Immature natural killer cell (primary cell): ENCODE measurements around the gene ABHD2. TPM values are rescaled to one million over a fixed set of nuclear protein-coding genes. Genes with fewer than 3 reads are reported as not detected.
"Not testable (repeated sequence)": the region's sequence is repeated elsewhere in the genome, so short reads cannot be mapped to it uniquely, and the experiment has no call there.

ENCODE experiments used
- DNase-seq, 3 donors: peaks; one replicate each; pipeline ENCODE4 v3.0.0; 2022; ENCODE audit warnings: mixed read lengths in 1 of 3
- H3K27ac Mint-ChIP-seq, 6 donors: one replicate each; pipeline ENCODE4 v1.8.0; 2020; ENCODE audit warnings: mixed read lengths in 6 of 6, mild to moderate bottlenecking in 5 of 6, inconsistent platforms in 4 of 6, moderate library complexity in 3 of 6
- H3K27me3 Mint-ChIP-seq, 3 donors: one replicate each; pipeline ENCODE4 v1.8.0; 2020 to 2021; ENCODE audit warnings: low read depth in 3 of 3, mild to moderate bottlenecking in 3 of 3, mixed read lengths in 3 of 3, moderate library complexity in 3 of 3, inconsistent platforms in 1 of 3
- H3K36me3 Mint-ChIP-seq, 3 donors: one replicate each; pipeline ENCODE4 v1.8.0; 2020; ENCODE audit warnings: mixed read lengths in 3 of 3, inconsistent platforms in 2 of 3, mild to moderate bottlenecking in 2 of 3
- H3K4me1 Mint-ChIP-seq, 2 donors: one replicate each; pipeline ENCODE4 v1.8.0; 2020; ENCODE audit warnings: inconsistent platforms in 2 of 2, mild to moderate bottlenecking in 2 of 2, mixed read lengths in 2 of 2, moderate library complexity in 1 of 2
- H3K4me3 Mint-ChIP-seq, 5 donors: one replicate each; pipeline ENCODE4 v1.8.0; 2020; ENCODE audit warnings: mild to moderate bottlenecking in 5 of 5, mixed read lengths in 5 of 5, inconsistent platforms in 3 of 5, moderate library complexity in 3 of 5
- H3K9me3 Mint-ChIP-seq, 6 donors: one replicate each; pipeline ENCODE4 v1.8.0; 2020; ENCODE audit warnings: mild to moderate bottlenecking in 6 of 6, mixed read lengths in 6 of 6, inconsistent platforms in 4 of 6, moderate library complexity in 3 of 6
- polyA plus RNA-seq, 3 donors: library from polyadenylated mRNA; unstranded; fragments of 300-500 nt; fragmentation: Illumina TruSeq; gene quantifications; one replicate each; pipeline ENCODE4 v1.2.3, GENCODE V29; 2021

Gene ABHD2
- polyA plus RNA-seq, 3 donors from 2014 or later: 26.9 to 70.6 (median 33.1) TPM

DNA sequence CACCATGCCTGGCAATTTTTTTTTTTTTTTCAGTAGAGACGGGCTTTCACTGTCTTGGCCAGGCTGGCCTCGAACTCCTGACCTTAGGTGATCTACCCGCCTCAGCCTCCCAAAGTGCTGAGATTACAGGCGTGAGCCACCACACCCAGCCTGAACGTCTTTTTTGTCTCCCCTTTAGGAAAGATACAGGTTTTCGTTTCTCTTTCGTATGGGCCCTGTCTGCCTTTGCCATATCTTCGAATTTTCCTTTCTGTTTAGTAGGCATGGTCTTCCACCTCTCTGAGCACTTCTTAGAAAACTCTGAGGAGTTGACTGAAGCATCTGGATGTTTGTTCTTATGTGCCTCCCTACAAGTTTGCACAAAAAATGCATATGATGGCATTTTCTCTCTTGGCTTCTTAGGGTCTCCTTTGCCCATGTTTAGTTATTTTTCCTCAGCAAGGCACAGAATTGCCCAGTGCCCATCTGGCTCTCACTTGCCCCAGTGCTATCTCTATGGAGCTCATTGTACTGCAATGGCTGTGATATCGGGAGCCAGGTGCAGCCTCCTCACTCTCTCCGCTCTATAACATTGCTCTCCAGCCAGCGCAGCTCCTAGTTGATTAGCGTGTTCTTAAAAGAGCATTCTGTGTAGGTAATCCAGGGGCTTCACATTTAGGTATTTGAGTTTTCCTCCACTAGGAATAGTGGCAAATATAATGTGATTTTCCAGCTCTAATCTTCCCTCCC, 48.0 kb downstream of the ABHD2 start:
- Mint-ChIP-seq H3K27me3 (peaks cover 27 to 38% (median 30%) of the 10 kb centered on the region in 3 donors), H3K36me3 (peaks cover 11 to 17% (median 11%) of the 10 kb centered on the region in 3 donors), H3K4me1 (peaks cover under 1 to 63% of the 10 kb centered on the region in 2 donors), H3K4me3 (peak overlapping the region; percentile 64 to 78 (median 73)), H3K27ac (peak overlapping the region in 5 of 6 donors; percentile 98 to 100 (median 99)), H3K9me3 (peaks cover 0 to 4% (median 0%) of the 10 kb centered on the region in 6 donors)
- DNase-seq: peak; percentile 55 to 66 (median 62)

DNA sequence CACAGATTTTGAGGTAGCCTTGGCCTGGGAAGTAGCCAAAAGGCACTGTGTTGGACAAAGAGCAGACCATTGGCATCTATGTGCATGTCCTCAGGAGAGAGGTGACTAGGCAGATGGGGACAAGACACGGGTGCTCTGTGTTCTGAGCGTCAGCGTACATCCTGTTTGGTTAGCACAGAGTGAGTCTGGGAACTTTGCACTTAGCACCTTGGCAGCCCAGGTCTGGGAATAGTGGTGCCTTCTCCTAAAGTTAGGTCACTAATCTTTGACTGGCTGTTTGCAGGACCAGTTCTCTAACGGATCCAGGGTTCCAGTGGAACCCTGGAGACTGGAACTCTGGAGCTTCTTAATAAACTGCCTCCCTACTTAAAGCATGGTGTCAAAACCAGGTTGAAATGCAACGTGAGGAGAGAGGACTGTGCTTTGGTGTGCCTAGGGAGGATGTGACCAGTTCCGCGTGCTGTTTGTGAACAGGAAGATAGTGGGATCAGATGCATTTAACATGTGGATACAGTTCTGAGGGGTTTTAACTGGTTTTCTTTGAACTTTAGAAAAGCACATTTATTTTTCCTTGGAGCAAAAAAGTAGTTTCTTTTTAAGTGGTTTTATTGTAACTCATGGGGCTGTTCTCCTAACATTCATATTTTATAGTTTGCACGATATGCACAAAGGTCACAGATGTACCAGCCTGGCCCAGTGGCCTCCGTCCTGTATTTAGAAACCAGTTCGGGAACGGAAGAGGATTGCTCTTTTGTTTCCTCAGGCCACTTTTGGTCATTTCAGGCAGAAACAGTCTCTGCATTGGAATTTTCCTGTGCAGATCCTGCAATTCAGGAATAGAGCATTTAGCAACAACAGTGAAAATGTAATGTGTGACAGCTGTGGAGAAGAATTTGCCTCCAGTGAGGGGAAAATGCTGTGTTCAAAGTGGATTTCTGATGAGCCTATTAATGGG, 48.8 kb downstream of the ABHD2 start:
- Mint-ChIP-seq H3K4me3 (peak overlapping the region; percentile 64 to 78 (median 73)), H3K27me3 (peaks cover 23 to 38% (median 28%) of the 10 kb centered on the region in 3 donors), H3K36me3 (peaks cover 11 to 17% (median 11%) of the 10 kb centered on the region in 3 donors), H3K4me1 (peaks cover 9 to 71% of the 10 kb centered on the region in 2 donors), H3K27ac (peak overlapping the region in 5 of 6 donors; percentile 98 to 100 (median 99)), H3K9me3 (peaks cover 0 to 4% (median 0%) of the 10 kb centered on the region in 6 donors)
- peak; percentile 69 to 76 (median 70) for DNase-seq

DNA sequence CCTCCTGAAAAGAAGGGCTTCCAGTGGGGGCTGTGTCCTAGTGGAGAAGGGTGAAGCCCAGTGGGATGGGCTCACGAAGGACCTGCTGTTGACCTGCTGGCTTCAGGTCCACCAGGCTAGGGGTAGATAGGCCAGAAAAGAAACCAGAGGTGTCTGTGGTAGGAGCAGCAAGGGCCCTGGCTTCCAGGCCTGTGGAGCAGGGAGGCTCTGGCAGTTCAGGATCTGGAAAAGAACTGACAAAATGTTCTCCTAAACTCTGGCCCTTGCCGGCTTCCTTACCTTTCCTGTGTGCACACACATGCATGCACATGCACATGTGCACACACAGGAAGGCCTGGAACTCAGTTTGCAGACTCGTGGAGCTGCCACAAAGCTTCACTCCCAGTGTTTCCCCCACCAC, 49.7 kb downstream of the ABHD2 start:
- Mint-ChIP-seq H3K9me3 (peaks cover 0 to 4% (median 0%) of the 10 kb centered on the region in 6 donors), H3K4me3 (peak overlapping the region in 4 of 5 donors; percentile 3 to 64 (median 14)), H3K27ac (peak overlapping the region in 5 of 6 donors; percentile 98 to 100 (median 99)), H3K36me3 (peaks cover 11 to 17% (median 11%) of the 10 kb centered on the region in 3 donors), H3K4me1 (peaks cover 18 to 78% of the 10 kb centered on the region in 2 donors), H3K27me3 (peaks cover 23 to 35% (median 27%) of the 10 kb centered on the region in 3 donors)
- DNase-seq: no peak

DNA sequence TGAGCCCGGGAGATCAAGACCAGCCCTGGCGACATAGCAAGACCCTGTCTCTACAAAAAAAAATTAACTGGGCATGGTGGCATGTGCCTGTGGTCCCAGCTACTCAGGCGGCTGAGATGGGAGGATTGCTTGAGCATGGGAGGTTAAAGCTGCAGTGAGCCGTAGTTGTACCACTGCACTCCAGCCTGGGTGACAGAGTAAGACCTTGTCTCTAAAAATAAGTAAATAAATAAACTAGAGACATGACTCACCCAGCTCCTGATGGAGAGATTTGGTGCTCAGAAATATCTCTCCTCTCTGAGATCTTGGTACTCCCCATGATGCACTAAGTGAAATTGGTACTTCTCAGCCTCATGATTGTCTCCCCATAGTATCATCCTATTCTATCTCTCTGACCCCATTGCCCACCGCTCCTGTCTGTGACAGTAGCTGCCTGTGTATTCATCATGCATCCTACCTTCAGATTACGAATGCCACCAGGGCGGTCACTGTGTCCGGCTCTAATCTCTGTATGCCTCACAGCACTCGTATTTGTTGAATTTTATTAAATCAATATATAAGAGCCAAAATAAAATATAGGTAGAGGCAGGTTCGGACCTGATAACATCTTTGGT, 50.9 kb downstream of the ABHD2 start:
- Mint-ChIP-seq H3K4me3 (peak overlapping the region in 4 of 5 donors; percentile 4 to 53 (median 32)), H3K4me1 (peaks cover 29 to 90% of the 10 kb centered on the region in 2 donors), H3K27me3 (peaks cover 16 to 27% (median 16%) of the 10 kb centered on the region in 3 donors), H3K36me3 (peaks cover 11 to 17% (median 14%) of the 10 kb centered on the region in 3 donors), H3K27ac (peak overlapping the region in 5 of 6 donors; percentile 63 to 100 (median 99)), H3K9me3 (peaks cover 0 to 4% (median 0%) of the 10 kb centered on the region in 6 donors)
- no peak for DNase-seq

DNA sequence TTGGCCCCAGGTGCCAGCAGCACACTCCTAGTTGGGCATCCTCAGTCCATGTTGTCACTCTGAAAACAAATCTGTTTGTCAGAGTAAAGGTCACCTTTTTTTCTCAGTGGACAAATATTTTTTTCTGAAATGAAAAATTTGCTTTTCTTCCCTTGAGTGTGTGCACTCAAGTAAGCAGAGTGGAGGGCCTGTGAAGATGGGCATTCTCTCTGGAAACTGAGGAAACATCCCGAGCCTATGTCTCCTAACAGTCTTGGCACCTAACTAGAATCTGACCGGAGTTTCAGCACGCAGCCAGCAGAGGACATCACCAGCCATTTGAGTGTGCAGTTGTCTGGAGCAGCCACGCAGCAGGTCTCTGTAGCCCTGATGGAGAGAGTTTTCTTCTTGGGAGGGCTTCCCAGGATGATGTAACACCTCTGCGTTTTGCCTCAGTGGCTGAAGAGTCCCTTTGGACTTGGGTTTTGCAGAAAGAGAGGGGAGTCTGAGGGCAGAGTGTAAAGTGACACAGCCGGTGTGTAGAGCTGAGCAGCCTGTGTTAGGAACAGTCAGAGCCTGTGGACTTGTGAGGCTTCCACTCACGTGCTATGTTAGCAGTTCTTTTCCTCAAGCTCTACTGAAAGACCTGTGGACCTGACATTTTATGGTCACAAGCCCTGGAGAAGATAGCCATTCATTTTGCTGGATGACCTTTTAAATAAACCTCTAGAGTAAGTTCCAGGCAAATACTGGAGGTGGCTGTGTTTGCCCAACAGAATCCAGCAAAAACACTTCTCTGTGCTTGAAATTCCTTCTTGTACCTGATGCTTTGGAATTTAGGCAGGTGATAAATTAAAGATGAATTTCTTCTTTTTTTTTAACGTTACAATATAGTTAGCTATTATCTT, 51.6 kb downstream of the ABHD2 start:
- Mint-ChIP-seq H3K27me3 (peaks cover 14 to 27% (median 16%) of the 10 kb centered on the region in 3 donors), H3K36me3 (peaks cover 15 to 21% (median 17%) of the 10 kb centered on the region in 3 donors), H3K27ac (peak overlapping the region in 5 of 6 donors; percentile 94 to 100 (median 98)), H3K4me3 (peak overlapping the region; percentile 72 to 92 (median 75)), H3K9me3 (peaks cover 0 to 4% (median 0%) of the 10 kb centered on the region in 6 donors), H3K4me1 (peaks cover 37 to 95% of the 10 kb centered on the region in 2 donors)
- DNase-seq: no peak

DNA sequence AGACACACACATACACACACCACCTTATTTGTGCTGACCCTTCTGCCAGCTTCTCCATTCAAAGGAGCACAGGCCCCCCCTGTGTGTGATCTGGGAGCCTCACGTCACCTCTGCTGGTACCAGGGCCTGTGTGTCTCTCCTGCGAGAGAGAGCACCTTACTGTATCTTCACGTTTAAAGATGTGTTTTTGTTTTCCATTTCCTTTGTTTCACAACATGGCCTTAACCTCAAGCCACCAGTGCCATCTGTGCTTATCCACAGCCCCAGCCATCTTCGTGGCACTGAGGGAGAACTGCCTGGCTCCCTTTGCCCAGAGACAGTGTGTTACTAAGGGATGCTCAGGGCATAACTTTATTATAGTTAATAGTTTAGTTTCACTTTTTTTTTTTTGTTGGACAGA, 52.3 kb downstream of the ABHD2 start:
- Mint-ChIP-seq H3K9me3 (peaks cover 0 to 4% (median 0%) of the 10 kb centered on the region in 6 donors), H3K27ac (peak overlapping the region in 5 of 6 donors; percentile 94 to 100 (median 98)), H3K4me1 (peaks cover 44 to 93% of the 10 kb centered on the region in 2 donors), H3K27me3 (peaks cover 10 to 24% (median 14%) of the 10 kb centered on the region in 3 donors), H3K36me3 (peaks cover 12 to 22% (median 14%) of the 10 kb centered on the region in 3 donors), H3K4me3 (peak overlapping the region; percentile 72 to 92 (median 75))
- DNase-seq: peak; percentile 53 to 67 (median 55)

DNA sequence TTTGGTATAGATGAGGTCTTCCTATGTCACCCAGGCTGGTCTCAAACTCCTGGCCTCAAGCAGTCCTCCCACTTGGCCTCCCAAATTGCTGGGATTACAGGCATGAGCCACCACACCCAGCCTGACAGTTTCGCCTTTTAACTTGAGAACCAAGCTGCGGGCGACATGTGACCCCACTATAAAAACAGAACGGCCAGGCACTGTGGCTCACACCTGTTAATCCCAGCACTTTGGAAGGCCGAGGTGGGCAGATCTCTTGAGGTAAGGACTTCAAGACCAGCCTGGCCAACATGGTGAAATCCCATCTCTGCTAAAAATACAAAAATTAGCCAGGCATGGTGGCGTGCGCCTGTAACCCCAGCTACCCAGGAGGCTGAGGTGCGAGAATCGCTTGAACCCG, 52.9 kb downstream of the ABHD2 start:
- Mint-ChIP-seq H3K4me1 (peaks cover 50 to 93% of the 10 kb centered on the region in 2 donors), H3K36me3 (peaks cover 9 to 23% (median 15%) of the 10 kb centered on the region in 3 donors), H3K27ac (peak overlapping the region; percentile 67 to 91 (median 82)), H3K27me3 (peaks cover 6 to 19% (median 8%) of the 10 kb centered on the region in 3 donors)
- H3K4me3 Mint-ChIP-seq, DNase-seq, H3K9me3 Mint-ChIP-seq: not testable (repeated sequence)

DNA sequence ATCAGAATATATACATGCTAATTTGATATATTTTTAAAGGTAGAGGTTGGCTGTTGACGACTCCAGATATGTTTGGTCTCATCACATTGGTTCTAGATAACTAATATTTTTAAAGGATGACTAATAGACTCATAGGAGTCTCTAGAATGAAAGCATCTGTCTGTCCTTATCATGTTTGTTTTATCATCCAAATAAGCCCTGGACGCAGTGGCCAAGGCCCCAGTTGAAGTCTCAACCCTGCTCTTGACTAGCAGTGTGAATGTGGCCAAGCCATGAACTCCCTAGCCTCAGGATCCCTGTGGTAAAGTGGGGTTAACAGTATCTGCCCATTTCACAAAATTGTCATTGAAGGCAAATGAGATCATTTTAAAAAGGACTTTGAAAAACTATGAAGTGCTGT, 53.6 kb downstream of the ABHD2 start:
- Mint-ChIP-seq H3K4me1 (peaks cover 53 to 85% of the 10 kb centered on the region in 2 donors), H3K27me3 (peaks cover 0 to 13% (median 5%) of the 10 kb centered on the region in 3 donors), H3K27ac (peak overlapping the region; percentile 67 to 91 (median 82)), H3K9me3 (no peaks in the 10 kb centered on the region), H3K4me3 (peak overlapping the region in 4 of 5 donors; percentile 1 to 61 (median 48)), H3K36me3 (peaks cover 4 to 18% (median 12%) of the 10 kb centered on the region in 3 donors)
- no peak for DNase-seq

DNA sequence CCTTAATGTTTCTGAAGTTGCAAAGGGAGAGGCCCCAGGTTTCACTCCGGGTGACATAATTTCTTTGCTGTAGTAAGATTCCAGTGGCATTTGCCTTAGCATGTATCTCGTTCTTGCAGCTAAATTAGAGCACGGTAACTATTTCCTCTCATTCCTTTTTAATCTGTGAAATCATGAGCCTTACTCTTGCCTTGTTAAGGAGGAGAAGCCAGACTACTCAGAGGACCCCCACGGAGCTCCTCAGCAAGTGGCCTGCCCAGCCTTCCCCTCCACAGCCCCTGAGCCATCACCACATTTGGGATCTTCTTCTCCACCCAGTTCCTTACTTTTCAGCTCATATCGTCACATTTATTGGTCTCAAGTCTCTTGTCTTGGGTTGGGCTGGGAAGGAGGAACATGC, 54.2 kb downstream of the ABHD2 start:
- H3K27me3 Mint-ChIP-seq: peaks cover 0 to 11% (median 5%) of the 10 kb centered on the region in 3 donors
- no peak for DNase-seq
- peak overlapping the region in 2 of 5 donors; percentile 43 to 44 for H3K4me3 Mint-ChIP-seq
- no peaks in the 10 kb centered on the region for H3K9me3 Mint-ChIP-seq
- peaks cover 53 to 80% of the 10 kb centered on the region in 2 donors for H3K4me1 Mint-ChIP-seq
- peaks cover 4 to 18% (median 12%) of the 10 kb centered on the region in 3 donors for H3K36me3 Mint-ChIP-seq
- H3K27ac Mint-ChIP-seq: peak overlapping the region; percentile 67 to 91 (median 82)

DNA sequence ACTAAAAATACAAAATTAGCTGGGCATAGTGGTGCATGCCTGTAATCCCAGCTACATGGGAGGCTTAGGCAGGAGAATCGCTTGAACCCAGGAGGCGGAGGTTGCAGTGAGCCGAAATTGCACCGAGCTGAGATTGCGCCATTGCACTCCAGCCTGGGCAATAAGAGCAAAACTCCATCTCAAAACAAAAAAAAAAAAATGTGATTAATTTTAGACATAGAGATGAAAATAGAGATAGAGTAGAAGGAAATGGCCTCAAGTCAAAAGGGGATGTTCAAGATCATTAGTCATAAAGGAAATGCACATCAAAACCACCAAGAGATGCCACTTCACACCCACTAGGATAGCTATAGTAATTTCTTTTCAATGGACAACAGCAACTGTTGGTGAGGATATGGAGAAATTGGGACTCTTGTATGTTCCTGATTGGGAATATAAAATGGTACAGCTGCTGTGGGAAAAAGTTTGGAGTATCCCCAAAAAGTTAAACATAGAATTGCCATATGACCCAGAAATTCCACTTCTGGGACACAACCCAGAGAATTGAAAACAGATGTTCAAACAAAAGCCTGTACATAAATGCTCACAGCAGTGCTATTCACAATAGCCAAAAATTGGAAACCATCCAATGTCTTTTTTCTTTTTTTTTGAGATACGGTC, 55.4 kb downstream of the ABHD2 start:
- Mint-ChIP-seq H3K36me3 (peaks cover 4 to 18% (median 12%) of the 10 kb centered on the region in 3 donors), H3K4me1 (peaks cover 58 to 68% of the 10 kb centered on the region in 2 donors), H3K4me3 (peak overlapping the region; percentile 37 to 65 (median 40)), H3K27ac (peak overlapping the region; percentile 68 to 92 (median 88)), H3K27me3 (peaks cover 0 to 11% (median 2%) of the 10 kb centered on the region in 3 donors), H3K9me3 (no peaks in the 10 kb centered on the region)
- DNase-seq: peak; percentile 59 to 64 (median 64)

DNA sequence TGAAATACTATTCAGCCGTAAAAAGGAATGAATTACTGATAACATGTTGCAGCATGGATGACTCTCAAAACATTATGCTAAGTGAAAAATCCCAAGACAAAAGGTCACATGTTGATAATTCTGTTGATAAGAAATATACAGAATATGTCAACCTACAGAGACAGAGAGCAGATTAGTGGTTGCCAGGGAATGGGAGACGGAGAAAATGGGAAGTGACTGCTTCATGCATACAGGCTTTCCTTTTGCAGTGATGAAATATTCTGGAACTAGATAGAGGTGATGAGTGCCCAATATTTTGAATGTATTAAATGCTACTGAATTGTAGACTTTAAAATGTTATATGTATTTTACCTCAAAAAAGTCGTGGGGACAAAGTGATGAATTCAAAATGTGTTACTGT, 56.2 kb downstream of the ABHD2 start:
- peak overlapping the region; percentile 52 to 92 (median 86) for H3K27ac Mint-ChIP-seq
- peak overlapping the region in 3 of 5 donors; percentile 4 to 36 (median 20) for H3K4me3 Mint-ChIP-seq
- peaks cover 61 to 67% of the 10 kb centered on the region in 2 donors for H3K4me1 Mint-ChIP-seq
- H3K27me3 Mint-ChIP-seq: peaks cover 0 to 11% (median 2%) of the 10 kb centered on the region in 3 donors
- no peak for DNase-seq
- H3K9me3 Mint-ChIP-seq: no peaks in the 10 kb centered on the region
- peaks cover 4 to 15% (median 12%) of the 10 kb centered on the region in 3 donors for H3K36me3 Mint-ChIP-seq
